ENCODE results near the gene OTULIN.

OTULIN gene

GRCh38 chr5:14732991-14733390 lies 68.5 kb downstream of the OTULIN start:
- TF ChIP-seq JUND (IDR thresholded peaks at IDR 0.05; ENCODE audit: low read depth): no peak
- no peak for DNase-seq (ENCODE audit: low read depth in 1 of 2, low spot score in 1 of 2)
- in situ Hi-C loops (cut with HindIII; ENCODE audit: low pct_unique_long_range_greater_than_20kb, low sequenced_read_pairs): no loop called here

- in situ Hi-C loops (cut with HindIII; ENCODE audit: low pct_unique_long_range_greater_than_20kb, low sequenced_read_pairs): no loop called here
- no peak for DNase-seq (ENCODE audit: low read depth in 1 of 2, low spot score in 1 of 2)
- no peak for TF ChIP-seq JUND (IDR thresholded peaks at IDR 0.05; ENCODE audit: low read depth)
Observed at GRCh38 chr5:14733661-14734060, 69.1 kb downstream of the OTULIN start.

GRCh38 chr5:14734396-14734795 lies 69.9 kb downstream of the OTULIN start:
- in situ Hi-C loops (cut with HindIII; ENCODE audit: low pct_unique_long_range_greater_than_20kb, low sequenced_read_pairs): no loop called here
- no peak for TF ChIP-seq JUND (IDR thresholded peaks at IDR 0.05; ENCODE audit: low read depth)

GRCh38 chr5:14735944-14736343 lies 71.4 kb downstream of the OTULIN start:
- no peak for TF ChIP-seq JUND (IDR thresholded peaks at IDR 0.05; ENCODE audit: low read depth)
- in situ Hi-C loops (cut with HindIII; ENCODE audit: low pct_unique_long_range_greater_than_20kb, low sequenced_read_pairs): no loop called here
- no peak for DNase-seq (ENCODE audit: low read depth in 1 of 2, low spot score in 1 of 2)

More at GRCh38 chr5:14734396-14734795, 69.9 kb downstream of the OTULIN start:
- DNase-seq (ENCODE audit: low read depth in 1 of 2, low spot score in 1 of 2): no peak

- TF ChIP-seq JUND (IDR thresholded peaks at IDR 0.05; ENCODE audit: low read depth): no peak
- no peak for DNase-seq (ENCODE audit: low read depth in 1 of 2, low spot score in 1 of 2)
Observed at GRCh38 chr5:14737291-14737690, 72.8 kb downstream of the OTULIN start.

GRCh38 chr5:14738050-14738449 lies 73.5 kb downstream of the OTULIN start:
- TF ChIP-seq JUND (IDR thresholded peaks at IDR 0.05; ENCODE audit: low read depth): no peak
- in situ Hi-C loops (cut with HindIII; ENCODE audit: low pct_unique_long_range_greater_than_20kb, low sequenced_read_pairs): no loop called here

More at GRCh38 chr5:14737291-14737690, 72.8 kb downstream of the OTULIN start:
- in situ Hi-C loops (cut with HindIII; ENCODE audit: low pct_unique_long_range_greater_than_20kb, low sequenced_read_pairs): no loop called here

GRCh38 chr5:14739538-14739937 lies 75.0 kb downstream of the OTULIN start:
- no peak for TF ChIP-seq JUND (IDR thresholded peaks at IDR 0.05; ENCODE audit: low read depth)
- no peak for DNase-seq (ENCODE audit: low read depth in 1 of 2, low spot score in 1 of 2)
- in situ Hi-C loops (cut with HindIII; ENCODE audit: low pct_unique_long_range_greater_than_20kb, low sequenced_read_pairs): no loop called here

More at GRCh38 chr5:14738050-14738449, 73.5 kb downstream of the OTULIN start:
- no peak for DNase-seq (ENCODE audit: low read depth in 1 of 2, low spot score in 1 of 2)

GRCh38 chr5:14739981-14740380 lies 75.5 kb downstream of the OTULIN start:
- no peak for DNase-seq (ENCODE audit: low read depth in 1 of 2, low spot score in 1 of 2)
- TF ChIP-seq JUND (IDR thresholded peaks at IDR 0.05; ENCODE audit: low read depth): no peak
- in situ Hi-C loops (cut with HindIII; ENCODE audit: low pct_unique_long_range_greater_than_20kb, low sequenced_read_pairs): no loop called here

- no peak for DNase-seq (ENCODE audit: low read depth in 1 of 2, low spot score in 1 of 2)
- no peak for TF ChIP-seq JUND (IDR thresholded peaks at IDR 0.05; ENCODE audit: low read depth)
- in situ Hi-C loops (cut with HindIII; ENCODE audit: low pct_unique_long_range_greater_than_20kb, low sequenced_read_pairs): no loop called here
Observed at GRCh38 chr5:14741131-14741530, 76.6 kb downstream of the OTULIN start.

- no peak for TF ChIP-seq JUND (IDR thresholded peaks at IDR 0.05; ENCODE audit: low read depth)
- in situ Hi-C loops (cut with HindIII; ENCODE audit: low pct_unique_long_range_greater_than_20kb, low sequenced_read_pairs): no loop called here
- no peak for DNase-seq (ENCODE audit: low read depth in 1 of 2, low spot score in 1 of 2)
Observed at GRCh38 chr5:14741801-14742440, 77.4 kb downstream of the OTULIN start.

GRCh38 chr5:14742498-14742897 lies 78.0 kb downstream of the OTULIN start:
- in situ Hi-C loops (cut with HindIII; ENCODE audit: low pct_unique_long_range_greater_than_20kb, low sequenced_read_pairs): no loop called here
- no peak for DNase-seq (ENCODE audit: low read depth in 1 of 2, low spot score in 1 of 2)
- no peak for TF ChIP-seq JUND (IDR thresholded peaks at IDR 0.05; ENCODE audit: low read depth)

- TF ChIP-seq JUND (IDR thresholded peaks at IDR 0.05; ENCODE audit: low read depth): no peak
- no peak for DNase-seq (ENCODE audit: low read depth in 1 of 2, low spot score in 1 of 2)
- in situ Hi-C loops (cut with HindIII; ENCODE audit: low pct_unique_long_range_greater_than_20kb, low sequenced_read_pairs): no loop called here
Observed at GRCh38 chr5:14743601-14744295, 79.2 kb downstream of the OTULIN start.
